GM12878 (cell line): ENCODE results near the gene RTP3.

Experiments used
- CHD2 ChIP-seq: IDR thresholded peaks from 2 replicates; pipeline ENCODE4 v1.6.1; 2011; ENCODE audit warnings: low read depth, low read length, improper control_type of control experiment, borderline replicate concordance
- CREB1 ChIP-seq: IDR thresholded peaks from 2 replicates; pipeline ENCODE4 v1.6.1; 2012; ENCODE audit warnings: low read depth, mild to moderate bottlenecking, inconsistent platforms
- ESRRA ChIP-seq: IDR thresholded peaks from 2 replicates; pipeline ENCODE4 v1.6.1; 2012; ENCODE audit warnings: mild to moderate bottlenecking, low read length, improper control_type of control experiment
- FOS ChIP-seq: IDR thresholded peaks from 3 replicates; pipeline ENCODE4 v1.6.1; 2011; ENCODE audit warnings: borderline replicate concordance; ENCODE audit not compliant: insufficient read length; ENCODE audit errors: extremely low read depth
- GATAD2B ChIP-seq: fragments of 450-650 bp; conservative IDR thresholded peaks from 2 replicates; pipeline ENCODE4 v1.6.1; 2017; ENCODE audit warnings: low read depth, mild to moderate bottlenecking, moderate library complexity
- POLR2AphosphoS5 ChIP-seq: IDR thresholded peaks from 2 replicates; pipeline ENCODE4 v1.6.1; 2011; ENCODE audit warnings: mild to moderate bottlenecking, low read length, inconsistent platforms
- RBBP5 ChIP-seq: fragments of 200-600 bp; sonication (generic); conservative IDR thresholded peaks from 2 replicates; pipeline ENCODE4 v1.6.1; 2016
- RUNX3 ChIP-seq: IDR thresholded peaks from 2 replicates; pipeline ENCODE4 v1.6.1; 2012; ENCODE audit warnings: low read length, inconsistent platforms
- SMAD5 ChIP-seq: IDR thresholded peaks from 2 replicates; pipeline ENCODE4 v1.6.1; 2016; ENCODE audit warnings: antibody characterized with exemption, low read depth
- TARDBP ChIP-seq: IDR thresholded peaks from 2 replicates; pipeline ENCODE4 v1.6.1; 2016; ENCODE audit warnings: borderline replicate concordance
- TF ChIP-seq, protein P1 (sequence below): IDR thresholded peaks from 2 replicates; pipeline ENCODE4 v1.6.1; 2011; ENCODE audit warnings: low read depth, low read length, improper control_type of control experiment, borderline replicate concordance
- TF ChIP-seq, protein P2 (sequence below), 3 experiments: IDR thresholded peaks in 2 of 3; conservative IDR thresholded peaks in 1 of 3; 2 replicates each; pipeline ENCODE4 v1.5.1; 2011; ENCODE audit warnings: low read depth in 3 of 3, low read length in 3 of 3, mild to moderate bottlenecking in 3 of 3, control low read depth in 2 of 3, moderate library complexity in 2 of 3, inconsistent platforms in 1 of 3, mixed read lengths in 1 of 3; ENCODE audit not compliant: control insufficient read depth in 2 of 3, insufficient read depth in 1 of 3; ENCODE audit errors: extremely low read depth in 1 of 3
- TF ChIP-seq, protein P3 (sequence below): IDR thresholded peaks from 2 replicates; pipeline ENCODE4 v1.6.1; 2012; ENCODE audit warnings: low read depth, low read length, improper control_type of control experiment
- TF ChIP-seq, protein P4 (sequence below): IDR thresholded peaks from 2 replicates; pipeline ENCODE4 v1.6.1; 2011; ENCODE audit warnings: borderline replicate concordance, low read depth, mild to moderate bottlenecking, moderate library complexity, mixed read lengths, low read length; ENCODE audit not compliant: insufficient read depth; ENCODE audit errors: extremely low read length

DNA sequence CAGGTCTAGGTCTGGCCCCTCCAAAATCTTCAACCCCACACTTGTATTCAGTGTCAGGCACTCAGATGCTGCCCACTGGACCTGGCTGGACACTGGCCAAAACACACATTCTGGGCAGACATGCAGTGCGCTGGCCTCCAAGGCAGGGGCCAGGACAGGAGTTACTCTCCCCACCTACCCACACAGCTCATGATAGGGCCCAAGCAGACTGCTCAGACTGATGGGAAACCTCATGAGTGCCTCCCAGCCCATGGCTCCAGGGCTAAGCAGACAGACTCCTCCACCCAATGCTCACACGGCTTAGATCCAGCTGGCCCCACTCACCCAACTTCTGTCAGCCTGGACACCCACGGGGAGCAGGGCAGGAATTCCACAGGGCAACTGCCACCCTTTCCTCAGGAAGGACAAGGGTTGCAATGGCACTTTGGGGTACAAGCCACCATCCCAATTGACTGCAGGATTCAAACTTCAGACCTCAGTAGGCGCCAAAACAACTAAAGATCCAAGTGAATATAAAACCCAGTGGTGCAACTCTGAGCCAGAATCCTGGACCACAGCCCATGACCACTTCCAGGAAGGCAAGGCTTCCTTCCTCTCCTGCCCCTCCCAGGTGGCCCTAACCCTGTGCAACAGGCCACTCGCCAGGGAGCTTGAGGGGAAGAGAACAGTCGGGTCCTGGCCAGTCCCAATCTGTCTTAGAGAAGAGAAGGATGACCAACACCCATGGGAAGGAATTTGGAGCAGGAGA is 34.5 kb upstream of the RTP3 start:
- TF ChIP-seq, protein P1, sequence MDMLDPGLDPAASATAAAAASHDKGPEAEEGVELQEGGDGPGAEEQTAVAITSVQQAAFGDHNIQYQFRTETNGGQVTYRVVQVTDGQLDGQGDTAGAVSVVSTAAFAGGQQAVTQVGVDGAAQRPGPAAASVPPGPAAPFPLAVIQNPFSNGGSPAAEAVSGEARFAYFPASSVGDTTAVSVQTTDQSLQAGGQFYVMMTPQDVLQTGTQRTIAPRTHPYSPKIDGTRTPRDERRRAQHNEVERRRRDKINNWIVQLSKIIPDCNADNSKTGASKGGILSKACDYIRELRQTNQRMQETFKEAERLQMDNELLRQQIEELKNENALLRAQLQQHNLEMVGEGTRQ, result no peak
- TF ChIP-seq, protein P2, sequence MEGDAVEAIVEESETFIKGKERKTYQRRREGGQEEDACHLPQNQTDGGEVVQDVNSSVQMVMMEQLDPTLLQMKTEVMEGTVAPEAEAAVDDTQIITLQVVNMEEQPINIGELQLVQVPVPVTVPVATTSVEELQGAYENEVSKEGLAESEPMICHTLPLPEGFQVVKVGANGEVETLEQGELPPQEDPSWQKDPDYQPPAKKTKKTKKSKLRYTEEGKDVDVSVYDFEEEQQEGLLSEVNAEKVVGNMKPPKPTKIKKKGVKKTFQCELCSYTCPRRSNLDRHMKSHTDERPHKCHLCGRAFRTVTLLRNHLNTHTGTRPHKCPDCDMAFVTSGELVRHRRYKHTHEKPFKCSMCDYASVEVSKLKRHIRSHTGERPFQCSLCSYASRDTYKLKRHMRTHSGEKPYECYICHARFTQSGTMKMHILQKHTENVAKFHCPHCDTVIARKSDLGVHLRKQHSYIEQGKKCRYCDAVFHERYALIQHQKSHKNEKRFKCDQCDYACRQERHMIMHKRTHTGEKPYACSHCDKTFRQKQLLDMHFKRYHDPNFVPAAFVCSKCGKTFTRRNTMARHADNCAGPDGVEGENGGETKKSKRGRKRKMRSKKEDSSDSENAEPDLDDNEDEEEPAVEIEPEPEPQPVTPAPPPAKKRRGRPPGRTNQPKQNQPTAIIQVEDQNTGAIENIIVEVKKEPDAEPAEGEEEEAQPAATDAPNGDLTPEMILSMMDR (IDR thresholded peaks at IDR 0.05 in 2 of 3, conservative IDR thresholded peaks at IDR 0.05 in 1 of 3; ENCODE audit: control insufficient read depth in 2 of 3, extremely low read depth in 1 of 3, insufficient read depth in 1 of 3, low read depth in 3 of 3, low read length in 3 of 3), result no peak
- TF ChIP-seq FOS (no peak), CHD2 (no peak), CREB1 (no peak), RUNX3 (no peak), SMAD5 (no peak), RBBP5 (no peak), POLR2AphosphoS5 (no peak), GATAD2B (no peak), ESRRA (no peak), TARDBP (no peak)
- TF ChIP-seq, protein P3, sequence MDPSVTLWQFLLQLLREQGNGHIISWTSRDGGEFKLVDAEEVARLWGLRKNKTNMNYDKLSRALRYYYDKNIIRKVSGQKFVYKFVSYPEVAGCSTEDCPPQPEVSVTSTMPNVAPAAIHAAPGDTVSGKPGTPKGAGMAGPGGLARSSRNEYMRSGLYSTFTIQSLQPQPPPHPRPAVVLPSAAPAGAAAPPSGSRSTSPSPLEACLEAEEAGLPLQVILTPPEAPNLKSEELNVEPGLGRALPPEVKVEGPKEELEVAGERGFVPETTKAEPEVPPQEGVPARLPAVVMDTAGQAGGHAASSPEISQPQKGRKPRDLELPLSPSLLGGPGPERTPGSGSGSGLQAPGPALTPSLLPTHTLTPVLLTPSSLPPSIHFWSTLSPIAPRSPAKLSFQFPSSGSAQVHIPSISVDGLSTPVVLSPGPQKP, result no peak
- TF ChIP-seq, protein P4, sequence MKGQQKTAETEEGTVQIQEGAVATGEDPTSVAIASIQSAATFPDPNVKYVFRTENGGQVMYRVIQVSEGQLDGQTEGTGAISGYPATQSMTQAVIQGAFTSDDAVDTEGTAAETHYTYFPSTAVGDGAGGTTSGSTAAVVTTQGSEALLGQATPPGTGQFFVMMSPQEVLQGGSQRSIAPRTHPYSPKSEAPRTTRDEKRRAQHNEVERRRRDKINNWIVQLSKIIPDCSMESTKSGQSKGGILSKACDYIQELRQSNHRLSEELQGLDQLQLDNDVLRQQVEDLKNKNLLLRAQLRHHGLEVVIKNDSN, result no peak
